Vagina (tissue), 2 donors: Measurements from ENCODE around the gene HAGHL. TPM values are rescaled to one million over a fixed set of nuclear protein-coding genes. Genes with fewer than 3 reads are reported as not detected.

ENCODE experiments used
- DNase-seq, 2 donors: peaks; one replicate each; pipeline ENCODE4 v3.0.0-alpha.2; 2017; ENCODE audit errors: extremely low spot score in 2 of 2
- H3K27ac ChIP-seq: fragments of 200-600 bp; sonication (generic); one replicate; pipeline ENCODE4 v1.5.1; 2019
- H3K27me3 ChIP-seq: fragments of 200-600 bp; sonication (generic); one replicate; pipeline ENCODE4 v1.5.1; 2019
- H3K36me3 ChIP-seq, 2 donors: fragments of 200-600 bp; sonication (generic); one replicate each; pipeline ENCODE4 v1.5.1; 2017 to 2019
- H3K4me1 ChIP-seq: fragments of 200-600 bp; sonication (generic); one replicate; pipeline ENCODE4 v1.5.1; 2019
- H3K4me3 ChIP-seq, 2 donors: fragments of 200-600 bp; sonication (generic); 1 replicate in 1 of 2; 2 replicates in 1 of 2; pipeline ENCODE4 v1.5.1; 2016 to 2019
- H3K9me3 ChIP-seq: fragments of 200-600 bp; sonication (generic); one replicate; pipeline ENCODE4 v1.5.1; 2019
- CTCF ChIP-seq, 3 experiments: fragments of 450-650 bp in 2 of 3; fragments of 200-600 bp in 1 of 3; sonication (generic) in 1 of 3; IDR thresholded peaks; one replicate each; pipeline ENCODE4 v1.5.1; 2017 to 2019; ENCODE audit warnings: antibody characterized with exemption in 3 of 3, mild to moderate bottlenecking in 2 of 3, moderate library complexity in 2 of 3
- POLR2A ChIP-seq, 2 donors: fragments of 450-650 bp; IDR thresholded peaks; one replicate each; pipeline ENCODE4 v1.6.1; 2017; ENCODE audit warnings: antibody characterized with exemption in 2 of 2, mild to moderate bottlenecking in 2 of 2, moderate library complexity in 2 of 2
- POLR2AphosphoS5 ChIP-seq, 2 donors: sonication (generic); formaldehyde crosslinking; IDR thresholded peaks; one replicate each; pipeline ENCODE4 v1.9.0; 2017; ENCODE audit warnings: antibody characterized with exemption in 2 of 2, mild to moderate bottlenecking in 2 of 2, low read depth in 1 of 2; ENCODE audit not compliant: insufficient read depth in 1 of 2
- intact Hi-C: fragments of 100-400 bp; cut with DNase I; formaldehyde crosslinking; loops from one replicate; pipeline ENCODE4 v1.15.1; 2023
- total RNA-seq: library from RNA; depleted of rRNA; stranded (reverse); fragments of >200 nt; gene quantifications from one replicate; pipeline ENCODE4 v1.2.3, GENCODE V29; 2016

Gene HAGHL
- total RNA-seq, 1 donor from 2014 or later = 5.2 TPM

GRCh38 chr16:709566-710499, 17.1 kb upstream of the HAGHL start:
- peaks cover 13% of the 10 kb centered on the region for H3K27me3 ChIP-seq
- no peak overlapping the region for H3K27ac ChIP-seq
- TF ChIP-seq CTCF (IDR thresholded peaks at IDR 0.05) = no peak
- TF ChIP-seq POLR2A (IDR thresholded peaks at IDR 0.05) = no peak
- TF ChIP-seq POLR2AphosphoS5 (IDR thresholded peaks at IDR 0.05; ENCODE audit: insufficient read depth in 1 of 2, low read depth in 1 of 2) = no peak
- H3K36me3 ChIP-seq = no peaks in the 10 kb centered on the region
- no peak overlapping the region for H3K4me3 ChIP-seq
- intact Hi-C loops = loop anchor here (10.0 kb wide), 1 partner anchor 345 kb away; no protein-coding TSS in a partner anchor
- H3K4me1 ChIP-seq = peaks cover 18% of the 10 kb centered on the region
- no peaks in the 10 kb centered on the region for H3K9me3 ChIP-seq
- no peak for DNase-seq

- peaks cover 18% of the 10 kb centered on the region for H3K4me1 ChIP-seq
These were observed 16.3 kb upstream of the HAGHL start for GRCh38 chr16:710500-711075.

GRCh38 chr16:711084-711483, 15.8 kb upstream of the HAGHL start:
- H3K9me3 ChIP-seq = no peaks in the 10 kb centered on the region
- no peak overlapping the region for H3K4me3 ChIP-seq
- peaks cover 20% of the 10 kb centered on the region for H3K4me1 ChIP-seq
- H3K27me3 ChIP-seq = peaks cover 8% of the 10 kb centered on the region
- H3K27ac ChIP-seq = no peak overlapping the region
- no peaks in the 10 kb centered on the region for H3K36me3 ChIP-seq
- intact Hi-C loops = loop anchor here (10.0 kb wide), 1 partner anchor 344 kb away; no protein-coding TSS in a partner anchor
- no peak for TF ChIP-seq POLR2A (IDR thresholded peaks at IDR 0.05)
- no peak for TF ChIP-seq POLR2AphosphoS5 (IDR thresholded peaks at IDR 0.05; ENCODE audit: insufficient read depth in 1 of 2, low read depth in 1 of 2)
- no peak for TF ChIP-seq CTCF (IDR thresholded peaks at IDR 0.05)
- no peak for DNase-seq

More at GRCh38 chr16:710500-711075, 16.3 kb upstream of the HAGHL start:
- intact Hi-C loops = loop anchor here (10.0 kb wide), 1 partner anchor 344 kb away; no protein-coding TSS in a partner anchor
- no peak overlapping the region for H3K27ac ChIP-seq
- no peaks in the 10 kb centered on the region for H3K9me3 ChIP-seq
- no peak overlapping the region for H3K4me3 ChIP-seq
- no peak for DNase-seq
- no peak for TF ChIP-seq CTCF (IDR thresholded peaks at IDR 0.05)
- no peak for TF ChIP-seq POLR2AphosphoS5 (IDR thresholded peaks at IDR 0.05; ENCODE audit: insufficient read depth in 1 of 2, low read depth in 1 of 2)
- no peak for TF ChIP-seq POLR2A (IDR thresholded peaks at IDR 0.05)
- no peaks in the 10 kb centered on the region for H3K36me3 ChIP-seq
- peaks cover 9% of the 10 kb centered on the region for H3K27me3 ChIP-seq

GRCh38 chr16:711548-712320, 15.2 kb upstream of the HAGHL start:
- no peaks in the 10 kb centered on the region for H3K36me3 ChIP-seq
- no peaks in the 10 kb centered on the region for H3K9me3 ChIP-seq
- no peak overlapping the region for H3K27ac ChIP-seq
- DNase-seq = no peak
- no peak overlapping the region for H3K4me3 ChIP-seq
- TF ChIP-seq CTCF (IDR thresholded peaks at IDR 0.05) (peak; percentile 82 to 93 (median 85)), POLR2AphosphoS5 (IDR thresholded peaks at IDR 0.05; ENCODE audit: insufficient read depth in 1 of 2, low read depth in 1 of 2) (no peak), POLR2A (IDR thresholded peaks at IDR 0.05) (no peak)
- H3K27me3 ChIP-seq = peaks cover 3% of the 10 kb centered on the region
- intact Hi-C loops = loop anchor here (10.0 kb wide), 1 partner anchor 343 kb away; no protein-coding TSS in a partner anchor
- H3K4me1 ChIP-seq = peaks cover 19% of the 10 kb centered on the region
